Lung (tissue), 12 donors: Measurements from ENCODE around the gene FAM149A. TPM values are rescaled to one million over a fixed set of nuclear protein-coding genes. Genes with fewer than 3 reads are reported as not detected.

Experiments used
- ATAC-seq: fragments of 200-7000 bp; cut with Tn5 transposase; one replicate; pipeline ENCODE4 v1.9.1; 2020; ENCODE audit warnings: moderate number of reproducible peaks; ENCODE audit not compliant: insufficient read depth, low FRiP score
- DNase-seq, 3 donors: peaks; one replicate each; pipeline ENCODE4 v3.0.0-alpha.2; 2013 to 2017
- H3K27ac ChIP-seq, 2 donors: one replicate each; pipeline ENCODE4 v1.5.1; 2013; ENCODE audit warnings: mild to moderate bottlenecking in 2 of 2, moderate library complexity in 2 of 2, control low read depth in 1 of 2, inconsistent platforms in 1 of 2, low read depth in 1 of 2, low read length in 1 of 2
- H3K27me3 ChIP-seq, 3 donors: one replicate each; pipeline ENCODE4 v1.5.1; 2013; ENCODE audit warnings: low read length in 2 of 3; ENCODE audit not compliant: control insufficient read depth in 3 of 3, insufficient read depth in 3 of 3
- H3K36me3 ChIP-seq, 4 donors: one replicate each; pipeline ENCODE4 v1.5.1; 2013; ENCODE audit warnings: low read length in 4 of 4, mild to moderate bottlenecking in 1 of 4, moderate library complexity in 1 of 4; ENCODE audit not compliant: control insufficient read depth in 4 of 4, insufficient read depth in 4 of 4
- H3K4me1 ChIP-seq, 5 donors: one replicate each; pipeline ENCODE4 v1.5.1; 2013; ENCODE audit warnings: low read length in 5 of 5, mild to moderate bottlenecking in 2 of 5, moderate library complexity in 1 of 5; ENCODE audit not compliant: control insufficient read depth in 5 of 5, insufficient read depth in 5 of 5
- H3K4me3 ChIP-seq: one replicate; pipeline ENCODE4 v1.5.1; 2013; ENCODE audit warnings: mild to moderate bottlenecking, control low read depth, moderate library complexity
- H3K9ac ChIP-seq, 2 donors: one replicate each; pipeline ENCODE4 v1.5.1; 2013; ENCODE audit warnings: low read length in 2 of 2, control low read depth in 1 of 2; ENCODE audit not compliant: insufficient read depth in 1 of 2
- H3K9me3 ChIP-seq, 4 donors: one replicate each; pipeline ENCODE4 v1.5.1; 2013; ENCODE audit warnings: low read length in 3 of 4, mild to moderate bottlenecking in 1 of 4, moderate library complexity in 1 of 4; ENCODE audit not compliant: control insufficient read depth in 4 of 4, insufficient read depth in 3 of 4
- CTCF ChIP-seq: IDR thresholded peaks from 2 replicates; pipeline ENCODE4 v1.5.1; 2012; ENCODE audit warnings: mild to moderate bottlenecking; ENCODE audit errors: control extremely low read depth, extremely low read depth
- WGBS, 2 donors: extraction: QIAGEN DNeasy Blood & Tissue Kit; methylation state at CpG; one replicate each; pipeline ENCODE4 v1.1.7; 2013; 5-methylcytosine and 5-hydroxymethylcytosine counted together
- polyA plus RNA-seq, 2 donors: library from polyadenylated mRNA; stranded (reverse); fragments of 200-250 nt; gene quantifications; one replicate each; pipeline ENCODE4 v1.2.1, GENCODE V29; 2013
- total RNA-seq, 2 donors: library from RNA; depleted of rRNA in 1 of 2; stranded (reverse); fragments of >200 nt in 1 of 2; gene quantifications; one replicate each; pipeline ENCODE4 v1.2.1, GENCODE V29; 2014 to 2021
- donor health status: control.
- donor health status: control.
- donor health status: Bipolar disorder and iron deficiency.
- donor health status: healthy.
- donor health status: DM: yes; HTN: yes; CAD: no.

The FAM149A gene
- total and polyA plus RNA-seq, 4 donors = 2.5 to 14.8 (median 13.0) TPM

- TF ChIP-seq CTCF = peak; percentile 43
- ATAC-seq (peak; percentile 87), DNase-seq (peak in 1 of 3 donors; percentile 30)
- no peak overlapping the region for H3K9ac ChIP-seq
- no peak overlapping the region for H3K4me3 ChIP-seq
- peaks cover 0 to 5% (median 3%) of the 10 kb centered on the region in 4 donors for H3K36me3 ChIP-seq
- no peaks in the 10 kb centered on the region for H3K27me3 ChIP-seq
- H3K9me3 ChIP-seq = no peaks in the 10 kb centered on the region
- H3K4me1 ChIP-seq = peaks cover 0 to 14% (median 0%) of the 10 kb centered on the region in 5 donors
- no peak overlapping the region for H3K27ac ChIP-seq
- 41 to 45% methylated on average over 9 of the region's 9 CpGs for WGBS, 2 donors
These were observed 97.2 kb downstream of the FAM149A start for GRCh38 chr4:186201535-186202230.

GRCh38 chr4:186202490-186203140, 98.1 kb downstream of the FAM149A start:
- Histone ChIP-seq H3K4me1 (peaks cover 0 to 14% (median 0%) of the 10 kb centered on the region in 5 donors), H3K27ac (no peak overlapping the region), H3K4me3 (no peak overlapping the region), H3K36me3 (peaks cover 0 to 3% (median 0%) of the 10 kb centered on the region in 4 donors), H3K9ac (no peak overlapping the region), H3K27me3 (no peaks in the 10 kb centered on the region), H3K9me3 (no peaks in the 10 kb centered on the region)
- no peak for TF ChIP-seq CTCF
- ATAC-seq (no peak), DNase-seq (no peak)
- WGBS, 2 donors = 90 to 95% methylated on average over 8 of the region's 8 CpGs

- H3K36me3 ChIP-seq = peaks cover 0 to 3% (median under 1%) of the 10 kb centered on the region in 4 donors
- no peak overlapping the region for H3K27ac ChIP-seq
- ATAC-seq (no peak), DNase-seq (peak; percentile 29 to 85 (median 63))
- H3K4me3 ChIP-seq = no peak overlapping the region
- H3K9me3 ChIP-seq = no peaks in the 10 kb centered on the region
- peaks cover 0 to 14% (median 0%) of the 10 kb centered on the region in 5 donors for H3K4me1 ChIP-seq
- no peak overlapping the region for H3K9ac ChIP-seq
- no peak for TF ChIP-seq CTCF
- H3K27me3 ChIP-seq = no peaks in the 10 kb centered on the region
- 47 to 50% methylated on average over 12 of the region's 12 CpGs for WGBS, 2 donors
These were observed 98.9 kb downstream of the FAM149A start for GRCh38 chr4:186203406-186203805.
